ENCODE results near the gene ATP11B.
"Not testable (repeated sequence)": the region's sequence is repeated elsewhere in the genome, so short reads cannot be mapped to it uniquely, and the experiment has no call there.

Gene ATP11B

GRCh38 chr3:182795389-182795782 is 2.1 kb downstream of the ATP11B start:
- DNase-seq (ENCODE audit: low read depth) = peak; percentile 7

DNA sequence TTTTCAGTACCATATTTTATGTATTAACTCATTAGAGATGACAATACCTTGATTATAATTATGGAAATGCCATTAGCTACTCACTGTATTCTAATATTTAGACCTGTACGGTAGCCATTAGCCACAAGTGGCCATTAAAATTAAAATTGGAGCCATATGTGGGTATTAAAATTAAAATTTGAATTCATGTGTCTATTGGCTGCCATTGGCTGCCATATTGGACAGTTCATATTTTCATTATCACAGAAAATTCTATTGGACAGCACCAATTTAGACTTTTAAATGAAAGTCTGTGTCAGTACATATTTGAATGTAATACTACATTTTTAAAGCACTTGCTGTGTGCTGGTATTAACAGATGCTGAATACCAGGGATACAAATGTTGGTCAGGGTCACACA is 3.0 kb downstream of the ATP11B start:
- no peak for DNase-seq (ENCODE audit: low read depth)

GRCh38 chr3:182797876-182798275 is 4.6 kb downstream of the ATP11B start:
- DNase-seq (ENCODE audit: low read depth) = no peak

DNA sequence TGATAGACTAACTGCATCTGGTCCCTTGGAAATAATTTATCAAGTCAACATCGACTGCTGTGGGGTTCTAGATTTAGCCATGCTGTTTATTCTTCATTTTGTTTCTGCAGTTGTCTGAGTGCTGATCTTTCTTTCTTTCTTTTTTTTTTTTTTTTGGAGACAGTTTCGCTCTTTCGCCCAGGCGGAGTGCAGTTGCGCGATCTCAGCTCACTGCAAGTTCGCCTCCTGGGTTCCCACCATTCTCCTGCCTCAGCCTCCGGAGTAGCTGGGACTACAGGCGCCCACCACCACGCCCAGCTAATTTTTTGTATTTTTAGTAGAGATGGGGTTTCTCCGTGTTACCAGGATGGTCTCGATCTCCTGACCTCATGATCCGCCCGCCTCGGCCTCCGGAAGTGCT is 5.8 kb downstream of the ATP11B start:
- DNase-seq (ENCODE audit: low read depth) = not testable (repeated sequence)

- DNase-seq (ENCODE audit: low read depth) = no peak
Observed at GRCh38 chr3:182800508-182800907, 7.2 kb downstream of the ATP11B start.

- DNase-seq (ENCODE audit: low read depth) = no peak
Observed at GRCh38 chr3:182802413-182803390, 9.4 kb downstream of the ATP11B start.

- DNase-seq (ENCODE audit: low read depth) = no peak
Observed at GRCh38 chr3:182803596-182803995, 10.3 kb downstream of the ATP11B start.

DNA sequence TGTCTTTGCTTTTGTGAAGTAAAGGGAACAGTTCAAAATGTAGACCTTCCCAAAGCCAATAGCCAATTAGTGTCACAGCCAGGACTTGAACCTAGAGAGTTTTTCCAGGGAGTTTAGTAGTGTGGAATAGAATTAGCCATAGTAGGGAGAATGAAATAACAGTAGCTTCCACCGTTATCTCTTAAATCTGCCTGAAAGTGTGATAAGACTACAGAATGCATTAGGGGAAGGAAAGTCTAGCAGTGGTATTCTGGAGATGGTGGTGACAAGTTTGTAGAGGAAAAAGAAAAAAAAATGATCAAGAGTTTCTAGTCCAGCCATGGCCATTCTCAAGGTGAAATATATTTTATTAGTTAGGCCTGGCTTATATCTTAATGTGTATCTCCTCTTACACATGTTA is 13.8 kb downstream of the ATP11B start:
- no peak for DNase-seq (ENCODE audit: low read depth)

DNA sequence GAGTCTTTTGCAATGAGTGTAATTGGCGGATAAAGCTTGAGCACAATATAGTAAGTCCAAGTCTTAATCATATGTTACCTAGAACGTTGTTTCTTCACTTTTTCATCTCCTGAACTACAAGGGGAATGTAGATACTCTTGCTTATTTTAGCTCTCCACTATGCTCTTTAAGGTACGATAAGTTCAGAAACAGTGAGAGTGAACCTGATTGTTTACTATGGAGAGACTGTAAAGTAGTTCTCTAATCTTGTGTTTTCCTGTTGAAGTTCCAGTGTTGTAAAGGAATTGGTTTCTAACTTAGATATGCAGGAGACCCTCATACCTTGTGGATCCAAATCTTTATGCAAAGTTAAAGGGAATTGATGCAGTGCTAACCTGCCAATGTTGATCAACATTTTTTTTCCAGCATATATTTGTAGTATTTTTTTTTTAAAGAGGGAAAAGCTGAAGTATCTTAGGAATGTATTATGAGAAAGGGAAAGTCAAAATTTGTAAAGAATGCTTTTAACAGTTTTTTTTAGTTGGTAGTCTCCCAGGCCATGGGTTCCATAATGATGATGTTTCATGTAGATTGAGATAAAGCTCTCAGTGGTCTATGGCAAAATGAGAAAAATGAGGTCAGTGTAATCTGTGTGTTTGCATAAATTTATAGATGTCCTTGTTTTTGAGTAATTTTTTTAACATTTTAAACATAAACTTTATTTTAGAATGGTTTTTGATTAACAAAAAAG is 14.9 kb downstream of the ATP11B start:
- no peak for DNase-seq (ENCODE audit: low read depth)

DNA sequence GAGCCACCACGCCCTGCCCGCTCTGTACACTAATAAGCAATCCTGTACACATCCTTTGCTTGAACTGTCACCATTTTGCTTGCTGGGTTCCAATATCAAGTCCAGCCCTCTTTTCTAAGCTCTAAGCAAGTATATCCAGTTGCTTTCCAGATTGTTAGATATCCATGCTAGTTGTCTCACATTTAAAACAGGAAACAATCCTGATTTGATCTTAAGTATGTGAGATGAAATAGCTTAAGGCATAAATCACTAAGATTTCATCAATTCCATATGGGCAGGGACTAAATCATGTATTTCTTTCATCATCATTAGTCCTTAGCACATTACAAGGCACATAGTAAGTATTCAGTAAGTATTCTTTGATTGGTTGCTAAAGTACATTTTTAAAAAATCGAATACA is 16.2 kb downstream of the ATP11B start:
- no peak for DNase-seq (ENCODE audit: low read depth)

GRCh38 chr3:182810574-182811268 is 17.4 kb downstream of the ATP11B start:
- no peak for DNase-seq (ENCODE audit: low read depth)

- no peak for DNase-seq (ENCODE audit: low read depth)
Observed at GRCh38 chr3:182811269-182811596, 17.9 kb downstream of the ATP11B start.

- no peak for DNase-seq (ENCODE audit: low read depth)
Observed at GRCh38 chr3:182812123-182812522, 18.8 kb downstream of the ATP11B start.

GRCh38 chr3:182814419-182815062 is 21.2 kb downstream of the ATP11B start:
- DNase-seq (ENCODE audit: low read depth) = no peak

GRCh38 chr3:182816181-182816580 is 22.9 kb downstream of the ATP11B start:
- no peak for DNase-seq (ENCODE audit: low read depth)

GRCh38 chr3:182818296-182818978 is 25.1 kb downstream of the ATP11B start:
- no peak for DNase-seq (ENCODE audit: low read depth)

- DNase-seq (ENCODE audit: low read depth) = no peak
Observed at GRCh38 chr3:182821221-182821981, 28.1 kb downstream of the ATP11B start.

- not testable (repeated sequence) for DNase-seq (ENCODE audit: low read depth)
Observed at GRCh38 chr3:182822260-182822659, 29.0 kb downstream of the ATP11B start.

DNA sequence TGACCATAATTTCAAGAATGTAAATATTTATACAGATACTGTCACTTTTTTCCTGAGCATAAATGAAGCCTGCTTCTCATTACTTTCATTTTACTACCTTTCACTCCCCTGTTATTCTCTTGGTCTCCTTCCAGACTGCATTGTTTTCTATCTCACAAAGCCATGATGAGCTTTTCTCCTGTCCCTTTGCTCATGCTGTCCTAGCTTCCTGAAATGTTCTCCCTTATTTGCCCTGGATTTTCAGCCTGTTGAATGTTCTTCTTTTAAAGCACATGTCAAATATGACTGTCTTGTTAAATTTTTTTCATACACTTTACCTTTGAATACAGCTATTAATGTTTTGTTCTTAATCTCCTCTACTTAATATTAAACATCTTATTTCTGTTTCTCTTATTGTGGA is 31.7 kb downstream of the ATP11B start:
- no peak for DNase-seq (ENCODE audit: low read depth)

DNA sequence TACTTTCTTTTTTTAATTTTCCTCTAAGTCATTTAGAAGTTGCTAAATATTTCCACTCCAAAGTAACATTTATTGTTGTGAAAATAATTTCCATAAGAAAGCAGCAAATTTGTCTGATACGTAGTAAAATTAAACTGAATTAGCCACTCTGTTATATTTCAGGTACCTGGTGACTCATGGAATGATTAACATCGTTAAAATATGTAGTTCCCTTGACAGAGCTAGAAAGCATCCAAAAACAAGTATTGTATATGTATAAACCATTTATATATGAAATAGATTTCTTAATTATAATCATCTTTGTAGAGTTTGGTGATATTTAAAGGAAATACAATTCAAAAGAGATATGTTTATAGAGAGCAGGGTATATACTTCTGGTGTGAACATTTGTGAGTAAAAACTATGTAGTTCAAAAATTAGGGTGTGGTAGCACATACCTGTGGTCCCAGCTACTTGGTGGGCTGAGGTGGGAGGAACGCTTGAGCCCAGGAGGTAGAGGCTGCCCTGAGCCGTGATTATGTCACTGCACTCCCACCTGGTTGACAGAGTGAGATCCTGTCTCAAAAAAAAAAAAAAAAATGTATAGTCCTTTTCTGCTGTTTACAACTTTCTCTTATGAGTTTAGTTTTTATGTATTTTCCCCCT is 36.6 kb downstream of the ATP11B start:
- DNase-seq (ENCODE audit: low read depth) = no peak
